ENCODE measurements around the gene PARD3B. TPM values are rescaled to one million over a fixed set of nuclear protein-coding genes. Genes with fewer than 3 reads are reported as not detected.

The PARD3B gene
- total and polyA plus RNA-seq, 2 of the 8 experiments (the other 6 are each of a cell fraction or from before 2014, with no cell fraction given): 1.2 to 5.7 TPM

- Histone ChIP-seq H3K4me3 (ENCODE audit: extremely low read depth in 1 of 4, insufficient read depth in 2 of 4, low read depth in 3 of 4, low read length in 4 of 4) (no peak overlapping the region), H2BK12ac (ENCODE audit: low read depth, low read length) (no peak overlapping the region), H3K23ac (ENCODE audit: insufficient read length) (no peak overlapping the region), H3K9ac (replicated peaks in 1 of 4; ENCODE audit: extremely low read depth in 1 of 4, low read depth in 3 of 4, low read length in 3 of 4) (no peak overlapping the region), H2BK20ac (ENCODE audit: low read length) (no peak overlapping the region), H3K79me2 (ENCODE audit: control insufficient read depth in 1 of 2, insufficient read depth in 2 of 2, low read length in 2 of 2) (no peaks in the 10 kb centered on the region), H3K4me1 (replicated peaks in 1 of 4; ENCODE audit: control insufficient read depth in 3 of 4, insufficient read depth in 4 of 4, low read length in 3 of 4) (peaks cover 0 to 3% (median 2%) of the 10 kb centered on the region in 4 experiments; a peak in 3 of 7 replicates), H3K14ac (ENCODE audit: insufficient read length) (no peak overlapping the region), H2BK15ac (ENCODE audit: low read length) (no peak overlapping the region), H3K4me2 (ENCODE audit: insufficient read depth in 1 of 2, low read depth in 2 of 2, low read length in 2 of 2) (no peak overlapping the region), H4K91ac (replicated peaks; ENCODE audit: insufficient read length, low read length) (no peak overlapping the region), H3K18ac (ENCODE audit: extremely low read depth, low read length) (no peak overlapping the region), H3K27me3 (replicated peaks in 1 of 4; ENCODE audit: control insufficient read depth in 3 of 4, extremely low read depth in 1 of 4, insufficient read depth in 3 of 4, low read length in 3 of 4) (no peaks in the 10 kb centered on the region), H2BK120ac (replicated peaks; ENCODE audit: low read depth, low read length) (no peak overlapping the region), H2BK5ac (ENCODE audit: low read depth, low read length) (no peak overlapping the region), H4K8ac (ENCODE audit: extremely low read depth, insufficient read depth, low read length) (no peak overlapping the region), H2AFZ (ENCODE audit: low read length) (no peak overlapping the region), H4K20me1 (replicated peaks in 1 of 2; ENCODE audit: control insufficient read depth in 1 of 2, insufficient read depth in 2 of 2, low read length in 2 of 2) (no peaks in the 10 kb centered on the region), H3K79me1 (ENCODE audit: low read depth, low read length) (no peaks in the 10 kb centered on the region), H3K27ac (ENCODE audit: low read depth, low read length) (no peak overlapping the region), H2AK5ac (ENCODE audit: low read depth, low read length) (no peak overlapping the region), H3K4ac (replicated peaks; ENCODE audit: insufficient read length, low read depth, low read length) (no peak overlapping the region), H4K5ac (ENCODE audit: insufficient read length, low read depth, low read length) (no peak overlapping the region), H3K9me3 (ENCODE audit: insufficient read depth in 2 of 2, low read depth in 1 of 2, low read length in 1 of 2) (no peaks in the 10 kb centered on the region), H3K56ac (replicated peaks; ENCODE audit: insufficient read length, low read depth, low read length) (no peak overlapping the region), H3K23me2 (ENCODE audit: low read depth, low read length) (no peaks in the 10 kb centered on the region), H3K36me3 (ENCODE audit: control insufficient read depth in 2 of 4, insufficient read depth in 4 of 4, low read length in 3 of 4) (no peaks in the 10 kb centered on the region)
- ChIA-PET POLR2A (ENCODE audit: partially characterized antibody) (no interaction called here), CTCF (ENCODE audit: partially characterized antibody) (no interaction called here)
- no peak for DNase-seq (ENCODE audit: low read depth in 1 of 2, low spot score in 2 of 2)
- no peak for FAIRE-seq
- 100% methylated on average over 2 of the region's 2 CpGs; no CpG with 5 or more reads in 1 of the 2 experiments for WGBS, 2 experiments (ENCODE audit: extremely low coverage in 1 of 2, insufficient coverage in 1 of 2, insufficient read length in 1 of 2, insufficient replicate concordance in 2 of 2, low coverage in 1 of 2, low lambda C conversion rate in 2 of 2, missing lambda C conversion rate in 1 of 2)
- TF ChIP-seq SIN3A (conservative IDR thresholded peaks at IDR 0.05 in 1 of 2, IDR thresholded peaks at IDR 0.05 in 1 of 2; ENCODE audit: low read depth in 1 of 2, low read length in 2 of 2): no peak
- TF ChIP-seq TEAD4 (IDR thresholded peaks at IDR 0.05; ENCODE audit: low read depth, low read length): no peak
- TF ChIP-seq GABPA (IDR thresholded peaks at IDR 0.05; ENCODE audit: borderline replicate concordance, insufficient read depth, low read length): no peak
- no peak for TF ChIP-seq POU5F1 (IDR thresholded peaks at IDR 0.05; ENCODE audit: low read depth, low read length)
- TF ChIP-seq, protein P1, sequence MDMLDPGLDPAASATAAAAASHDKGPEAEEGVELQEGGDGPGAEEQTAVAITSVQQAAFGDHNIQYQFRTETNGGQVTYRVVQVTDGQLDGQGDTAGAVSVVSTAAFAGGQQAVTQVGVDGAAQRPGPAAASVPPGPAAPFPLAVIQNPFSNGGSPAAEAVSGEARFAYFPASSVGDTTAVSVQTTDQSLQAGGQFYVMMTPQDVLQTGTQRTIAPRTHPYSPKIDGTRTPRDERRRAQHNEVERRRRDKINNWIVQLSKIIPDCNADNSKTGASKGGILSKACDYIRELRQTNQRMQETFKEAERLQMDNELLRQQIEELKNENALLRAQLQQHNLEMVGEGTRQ (IDR thresholded peaks at IDR 0.05; ENCODE audit: low read length): no peak
- TF ChIP-seq CHD1 (IDR thresholded peaks at IDR 0.05; ENCODE audit: low read depth, low read length): no peak
- TF ChIP-seq MAX (IDR thresholded peaks at IDR 0.05): no peak
- no peak for TF ChIP-seq JUN (IDR thresholded peaks at IDR 0.05; ENCODE audit: low read depth, low read length)
- TF ChIP-seq KDM4A (IDR thresholded peaks at IDR 0.05; ENCODE audit: low read depth, low read length, severe bottlenecking): no peak
- TF ChIP-seq BRCA1 (IDR thresholded peaks at IDR 0.05; ENCODE audit: low read depth, low read length): no peak
- TF ChIP-seq ATF3 (IDR thresholded peaks at IDR 0.05; ENCODE audit: insufficient read depth, low read depth, low read length): no peak
- no peak for TF ChIP-seq BCL11A (IDR thresholded peaks at IDR 0.05; ENCODE audit: low read depth in 2 of 2, low read length in 2 of 2)
- TF ChIP-seq SAP30 (IDR thresholded peaks at IDR 0.05; ENCODE audit: insufficient read depth, insufficient replicate concordance, low read length): no peak
Measured at GRCh38 chr2:204720874-204721273, 175.6 kb downstream of the PARD3B start.

Measured in H1 (cell line).